Measurements from ENCODE around the gene SAMD4A.

DNA sequence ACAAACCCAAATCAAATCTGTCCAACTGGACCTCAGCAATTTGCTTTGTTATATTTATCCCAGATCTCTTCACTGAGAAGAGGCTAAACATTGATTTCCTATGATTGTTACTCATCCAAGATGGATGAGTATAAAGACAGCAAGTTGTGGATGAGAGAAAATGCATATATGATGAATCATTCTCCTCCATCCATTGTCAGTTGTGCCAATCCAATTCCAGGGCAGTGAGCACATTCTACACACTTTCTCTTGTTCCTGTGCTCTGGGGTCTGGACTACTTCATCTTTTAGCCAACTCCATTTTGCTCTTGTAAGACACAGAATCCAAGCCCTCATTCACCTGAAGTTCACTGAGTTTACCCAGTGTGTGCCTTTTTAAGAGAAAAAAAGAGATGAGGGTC is 230.0 kb downstream of the SAMD4A start:
- TF ChIP-seq POLR2A (IDR thresholded peaks at IDR 0.05; ENCODE audit: low read depth, low read length) = no peak
- no peak for TF ChIP-seq POLR2AphosphoS5 (IDR thresholded peaks at IDR 0.05; ENCODE audit: low read depth, low read length)
- TF ChIP-seq TAF1 (IDR thresholded peaks at IDR 0.05; ENCODE audit: low read depth, low read length) = no peak
- TF ChIP-seq PAX5 (IDR thresholded peaks at IDR 0.05; ENCODE audit: insufficient read depth, low read length, severe bottlenecking) = no peak
- no peak for TF ChIP-seq SPI1 (IDR thresholded peaks at IDR 0.05; ENCODE audit: low read depth, low read length)
- no peak for TF ChIP-seq POU2F2 (IDR thresholded peaks at IDR 0.05; ENCODE audit: low read depth, low read length)

Data from GM12891 (cell line).